ENCODE data around the gene PSMA8. TPM values are rescaled to one million over a fixed set of nuclear protein-coding genes. Genes with fewer than 3 reads are reported as not detected.

PSMA8 gene
- total RNA-seq: not detected in 2 replicates

GRCh38 chr18:26133652-26134051 lies at the start of gene PSMA8:
TSS of gene PSMA8 (plus strand) at chr18:26133869. CDS start at chr18:26133966, 97 bp downstream.
- H3K27me3 ChIP-seq (ENCODE audit: control insufficient read depth, insufficient read depth, low read length): no peaks in the 10 kb centered on the region
- no peak within 1 kb of the TSS for H3K4me3 ChIP-seq (ENCODE audit: low read depth, low read length)
- FAIRE-seq (no peak), DNase-seq (ENCODE audit: low read depth) (no peak)
- H3K36me3 ChIP-seq (ENCODE audit: control insufficient read depth, insufficient read depth, low read length): no peaks in the 10 kb centered on the region
- TF ChIP-seq CTCF (IDR thresholded peaks at IDR 0.05; ENCODE audit: insufficient read depth, low read length, severe bottlenecking): no peak

- Histone ChIP-seq H3K36me3 (ENCODE audit: control insufficient read depth, insufficient read depth, low read length) (peaks cover 3% of the 10 kb centered on the region), H3K27me3 (ENCODE audit: control insufficient read depth, insufficient read depth, low read length) (no peaks in the 10 kb centered on the region), H3K4me3 (ENCODE audit: low read depth, low read length) (no peak overlapping the region)
- DNase-seq (ENCODE audit: low read depth) (no peak), FAIRE-seq (no peak)
- TF ChIP-seq CTCF (IDR thresholded peaks at IDR 0.05; ENCODE audit: insufficient read depth, low read length, severe bottlenecking): no peak
Measured at GRCh38 chr18:26085056-26085455, 48.6 kb upstream of the PSMA8 start.

- FAIRE-seq: no peak
Measured at GRCh38 chr18:26086959-26087358, 46.7 kb upstream of the PSMA8 start.

GRCh38 chr18:26088487-26088886 lies 45.2 kb upstream of the PSMA8 start:
- FAIRE-seq (no peak), DNase-seq (ENCODE audit: low read depth) (peak; percentile 12)
- TF ChIP-seq CTCF (IDR thresholded peaks at IDR 0.05; ENCODE audit: insufficient read depth, low read length, severe bottlenecking): no peak
- Histone ChIP-seq H3K36me3 (ENCODE audit: control insufficient read depth, insufficient read depth, low read length) (peaks cover 2% of the 10 kb centered on the region), H3K4me3 (ENCODE audit: low read depth, low read length) (peak overlapping the region; percentile 85), H3K27me3 (ENCODE audit: control insufficient read depth, insufficient read depth, low read length) (no peaks in the 10 kb centered on the region)

More at GRCh38 chr18:26086959-26087358, 46.7 kb upstream of the PSMA8 start:
- Histone ChIP-seq H3K27me3 (ENCODE audit: control insufficient read depth, insufficient read depth, low read length) (no peaks in the 10 kb centered on the region), H3K4me3 (ENCODE audit: low read depth, low read length) (no peak overlapping the region), H3K36me3 (ENCODE audit: control insufficient read depth, insufficient read depth, low read length) (peaks cover 2% of the 10 kb centered on the region)
- DNase-seq (ENCODE audit: low read depth): no peak
- TF ChIP-seq CTCF (IDR thresholded peaks at IDR 0.05; ENCODE audit: insufficient read depth, low read length, severe bottlenecking): no peak

GRCh38 chr18:26089293-26090129 lies 44.2 kb upstream of the PSMA8 start:
- DNase-seq (ENCODE audit: low read depth) (peak; percentile 40), FAIRE-seq (no peak)
- TF ChIP-seq CTCF (IDR thresholded peaks at IDR 0.05; ENCODE audit: insufficient read depth, low read length, severe bottlenecking): no peak
- peak overlapping the region; percentile 85 for H3K4me3 ChIP-seq (ENCODE audit: low read depth, low read length)
- no peaks in the 10 kb centered on the region for H3K27me3 ChIP-seq (ENCODE audit: control insufficient read depth, insufficient read depth, low read length)
- H3K36me3 ChIP-seq (ENCODE audit: control insufficient read depth, insufficient read depth, low read length): peaks cover 2% of the 10 kb centered on the region

Data from bronchial epithelial cell (primary cell).